Measurements from ENCODE around the gene TLN1. TPM values are rescaled to one million over a fixed set of nuclear protein-coding genes. Genes with fewer than 3 reads are reported as not detected.

Gene TLN1
- total RNA-seq, 4 donors from 2014 or later = 888 to 1,583 (median 1,047) TPM

DNA sequence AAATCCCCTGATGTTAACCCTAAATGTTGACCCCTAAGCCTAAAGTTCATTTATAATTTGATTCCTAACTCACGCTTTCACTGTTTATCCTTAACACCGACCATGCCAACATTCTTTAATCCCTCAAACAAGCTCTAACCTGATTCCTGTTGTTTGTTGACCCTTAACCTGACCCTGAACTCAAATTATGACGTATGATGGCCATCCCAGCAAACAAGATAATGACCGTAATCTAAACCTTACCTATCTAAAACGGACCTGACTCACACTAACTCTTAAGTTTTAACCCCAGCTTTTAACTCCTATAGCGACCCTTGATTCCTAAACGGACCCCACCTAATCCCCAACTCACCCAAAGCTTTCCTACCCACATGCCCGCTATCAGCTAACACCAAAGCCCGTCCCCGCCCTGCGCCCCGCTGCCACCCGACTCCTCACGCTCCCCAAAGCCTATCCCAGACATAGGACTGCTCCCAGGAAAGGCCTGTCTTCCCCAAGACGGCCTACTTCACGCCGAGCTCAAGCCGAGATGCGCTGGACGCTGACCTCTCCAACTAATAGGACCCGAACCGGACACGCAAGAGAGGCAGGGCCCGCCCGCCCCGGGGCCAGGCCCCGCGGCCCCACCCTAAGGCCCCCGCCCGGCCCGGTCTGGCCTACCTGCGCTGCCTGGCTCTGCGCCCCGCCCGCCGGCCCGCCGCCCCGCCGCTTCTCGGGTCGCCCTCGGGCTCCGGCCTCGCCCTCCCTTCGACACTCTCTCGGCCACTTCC is 395 bp downstream of the TLN1 start:
- Histone ChIP-seq H3K36me3 (peaks cover 0 to 28% of the 10 kb centered on the region in 2 donors), H3K4me1 (peaks cover under 1 to 75% (median 24%) of the 10 kb centered on the region in 3 donors)
- no peak for ATAC-seq

GRCh38 chr9:35730486-35730854 is 1.5 kb downstream of the TLN1 start:
- Histone ChIP-seq H3K4me3 (peak overlapping the region; percentile 79 to 85), H3K4me1 (peaks cover 3 to 76% (median 30%) of the 10 kb centered on the region in 3 donors), H3K9me3 (no peaks in the 10 kb centered on the region), H3K36me3 (peaks cover 0 to 24% of the 10 kb centered on the region in 2 donors), H3K27ac (peak overlapping the region; percentile 97 to 100 (median 98)), H3K27me3 (no peaks in the 10 kb centered on the region)
- ATAC-seq = no peak
- 43 to 48% methylated on average over 1 to 2 of the region's 2 CpGs for WGBS, 2 donors (ENCODE audit: low coverage in 1 of 2)
- TF ChIP-seq EP300 (IDR thresholded peaks at IDR 0.05) (no peak), POLR2AphosphoS5 (IDR thresholded peaks at IDR 0.05) (no peak), POLR2A (IDR thresholded peaks at IDR 0.05) (no peak)

More for the DNA sequence above, 395 bp downstream of the TLN1 start:
- H3K4me3 ChIP-seq = peak overlapping the region; percentile 79 to 85
- H3K9me3 ChIP-seq = no peaks in the 10 kb centered on the region
- H3K27me3 ChIP-seq = no peaks in the 10 kb centered on the region
- TF ChIP-seq POLR2A (IDR thresholded peaks at IDR 0.05) = peak; percentile 87 to 88
- no peak for TF ChIP-seq EP300 (IDR thresholded peaks at IDR 0.05)
- WGBS, 2 donors (ENCODE audit: low coverage in 1 of 2) = 0% methylated on average over 7 to 12 of the region's 47 CpGs
- peak overlapping the region; percentile 97 to 100 (median 98) for H3K27ac ChIP-seq

DNA sequence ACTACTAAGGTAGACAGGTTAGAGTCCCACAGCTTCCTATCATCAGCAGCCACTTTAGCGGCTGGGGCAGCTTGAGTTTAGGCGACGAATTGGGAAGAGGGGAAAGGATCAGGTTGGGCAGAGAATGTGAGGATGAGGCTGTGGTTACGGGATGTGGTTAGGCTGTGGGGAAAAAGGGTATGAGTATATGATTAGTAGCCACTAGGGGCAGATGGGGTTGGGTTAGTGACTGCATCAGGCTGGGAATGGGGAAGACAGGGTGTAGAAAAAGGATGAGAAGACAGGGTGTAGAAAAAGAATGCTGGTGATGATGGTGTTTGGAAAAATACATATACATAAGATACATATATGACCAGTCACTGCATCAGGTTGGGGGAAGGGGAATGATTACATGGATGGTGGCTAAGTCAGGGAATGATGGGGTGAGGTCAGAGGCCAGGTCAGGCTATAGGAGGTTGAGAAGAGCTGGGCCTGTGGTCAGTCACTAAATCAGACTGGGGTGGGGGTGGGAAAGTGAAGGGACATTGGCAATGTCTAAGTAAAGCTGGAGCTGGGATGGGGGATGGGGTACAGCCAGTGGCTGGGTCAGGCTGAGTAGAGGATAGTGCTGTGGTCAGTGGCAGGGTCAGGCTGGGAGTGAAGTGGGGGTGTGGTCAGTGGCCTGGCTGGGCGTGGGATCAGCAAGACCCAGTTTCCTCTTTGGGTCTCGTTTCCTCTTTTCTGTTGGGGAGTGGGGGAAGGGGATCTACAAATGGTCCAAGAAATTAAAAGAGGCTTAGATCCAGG is 2.1 kb downstream of the TLN1 start:
- H3K4me3 ChIP-seq = peak overlapping the region; percentile 79 to 85
- WGBS, 2 donors (ENCODE audit: low coverage in 1 of 2) = 7 to 8% methylated on average over 6 of the region's 6 CpGs
- no peaks in the 10 kb centered on the region for H3K27me3 ChIP-seq
- H3K36me3 ChIP-seq = peaks cover 0 to 24% of the 10 kb centered on the region in 2 donors
- TF ChIP-seq POLR2A (IDR thresholded peaks at IDR 0.05) = peak; percentile 51 to 64
- no peak for TF ChIP-seq EP300 (IDR thresholded peaks at IDR 0.05)
- TF ChIP-seq CTCF (IDR thresholded peaks at IDR 0.05) = peak; percentile 47 to 77 (median 68)
- TF ChIP-seq POLR2AphosphoS5 (IDR thresholded peaks at IDR 0.05) = peak; percentile 97
- ATAC-seq = no peak
- no peaks in the 10 kb centered on the region for H3K9me3 ChIP-seq
- peaks cover 3 to 82% (median 30%) of the 10 kb centered on the region in 3 donors for H3K4me1 ChIP-seq
- peak overlapping the region; percentile 97 to 100 (median 98) for H3K27ac ChIP-seq

DNA sequence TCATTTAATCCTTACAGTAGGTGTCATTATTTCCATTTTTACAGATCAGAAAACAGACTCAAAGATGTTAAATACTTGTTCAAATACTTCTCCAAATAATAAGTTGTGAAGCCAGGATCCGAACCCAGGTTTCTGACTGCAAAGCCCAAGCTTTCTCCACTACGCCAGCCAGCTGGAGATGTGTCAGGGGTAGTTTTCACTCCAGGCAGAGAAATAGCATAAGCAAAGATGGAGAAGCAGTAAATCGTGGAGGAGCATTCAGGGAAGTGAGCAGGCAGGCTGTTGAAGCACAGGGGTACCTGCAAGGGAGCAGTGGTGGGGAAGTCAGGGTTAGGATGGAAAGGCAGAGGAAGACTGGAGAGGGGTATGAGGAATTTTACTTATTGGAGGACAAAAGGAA is 2.9 kb downstream of the TLN1 start:
- no peak for ATAC-seq
- Histone ChIP-seq H3K36me3 (peaks cover 4 to 24% of the 10 kb centered on the region in 2 donors), H3K27ac (peak overlapping the region; percentile 97 to 100 (median 98)), H3K4me3 (peak overlapping the region; percentile 79 to 85), H3K4me1 (peaks cover 3 to 83% (median 30%) of the 10 kb centered on the region in 3 donors), H3K27me3 (no peaks in the 10 kb centered on the region), H3K9me3 (no peaks in the 10 kb centered on the region)
- 14 to 20% methylated on average over 3 of the region's 3 CpGs for WGBS, 2 donors (ENCODE audit: low coverage in 1 of 2)
- TF ChIP-seq CTCF (IDR thresholded peaks at IDR 0.05) = no peak
- TF ChIP-seq EP300 (IDR thresholded peaks at IDR 0.05) = no peak
- no peak for TF ChIP-seq POLR2AphosphoS5 (IDR thresholded peaks at IDR 0.05)
- TF ChIP-seq POLR2A (IDR thresholded peaks at IDR 0.05) = no peak

DNA sequence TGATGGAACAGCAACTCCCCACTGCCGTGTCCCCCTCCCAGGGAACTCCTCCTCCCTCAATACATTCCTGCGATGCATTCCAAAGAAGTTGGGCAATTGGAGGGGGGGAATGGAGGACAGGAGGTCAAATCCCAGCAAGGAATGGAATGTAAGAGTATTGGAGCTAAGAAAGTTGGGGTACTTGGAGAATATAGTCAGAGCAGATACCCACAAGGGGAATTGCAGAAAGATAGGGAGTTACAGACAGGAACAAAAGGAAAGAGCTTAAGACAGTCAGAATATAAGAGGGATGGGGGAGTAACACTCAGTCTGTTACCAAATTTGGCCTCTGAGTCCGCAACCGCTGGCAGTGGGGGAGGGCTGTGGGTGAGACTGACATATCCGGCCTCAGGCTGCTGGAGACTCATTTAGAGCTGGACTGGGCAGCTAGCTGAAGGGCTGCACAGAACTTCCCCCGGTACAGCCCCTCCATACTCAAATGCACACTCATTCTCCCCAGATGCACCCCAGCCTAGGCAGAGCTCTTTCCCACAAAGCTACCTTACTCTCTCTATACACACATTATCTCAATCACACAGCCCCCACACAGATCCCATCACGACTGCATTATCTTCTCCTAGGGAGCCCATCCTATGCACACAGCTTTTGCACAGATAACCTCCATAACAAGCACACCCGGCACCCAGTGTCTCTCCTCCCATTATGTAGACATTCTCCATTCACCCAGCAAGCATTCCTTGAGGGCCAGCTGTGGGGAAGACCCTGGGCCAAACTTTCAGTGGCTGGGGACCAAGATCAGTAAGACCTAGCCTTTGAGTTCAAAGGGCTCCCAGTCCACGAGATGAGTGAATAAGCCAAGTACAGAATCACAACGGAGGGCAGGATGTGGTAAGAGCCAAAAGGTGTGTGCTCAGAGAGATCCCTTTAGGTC is 3.7 kb downstream of the TLN1 start:
- Histone ChIP-seq H3K36me3 (peaks cover 6 to 28% of the 10 kb centered on the region in 2 donors), H3K9me3 (no peaks in the 10 kb centered on the region), H3K4me3 (peak overlapping the region; percentile 79 to 85), H3K4me1 (peaks cover 3 to 81% (median 26%) of the 10 kb centered on the region in 3 donors), H3K27ac (peak overlapping the region; percentile 97 to 100 (median 98)), H3K27me3 (no peaks in the 10 kb centered on the region)
- TF ChIP-seq POLR2A (IDR thresholded peaks at IDR 0.05) (peak; percentile 95), POLR2AphosphoS5 (IDR thresholded peaks at IDR 0.05) (peak; percentile 98), CTCF (IDR thresholded peaks at IDR 0.05) (no peak), EP300 (IDR thresholded peaks at IDR 0.05) (no peak)
- 2 to 7% methylated on average over 6 to 9 of the region's 10 CpGs for WGBS, 2 donors (ENCODE audit: low coverage in 1 of 2)
- peak; percentile 42 for ATAC-seq

All from gastroesophageal sphincter (tissue), 4 donors.